Natural killer cell treated with Interleukin-12 subunit alpha and Interleukin-12 subunit beta and Interleukin-15 and Interleukin-18, amount 100 ng/mL, for 72 hours (primary cell): ENCODE measurements around the gene FAM174A. TPM values are rescaled to one million over a fixed set of nuclear protein-coding genes. Genes with fewer than 3 reads are reported as not detected.
"Not testable (repeated sequence)": the region's sequence is repeated elsewhere in the genome, so short reads cannot be mapped to it uniquely, and the experiment has no call there.

Experiments
- ATAC-seq, 2 donors: fragments of 150-1000 bp; cut with Tn5 transposase in 1 of 2; sonication (Bioruptor Pico), chemical (Tn5 transposase) in 1 of 2; 2 replicates each; pipeline ENCODE4 v1.10.0; 2021
- DNase-seq: peaks from one replicate; pipeline ENCODE4 v3.0.0; 2022; ENCODE audit warnings: low spot score
- H3K27ac Mint-ChIP-seq, 2 donors: 1 replicate in 1 of 2; 2 replicates in 1 of 2; pipeline ENCODE4 v1.8.0; 2022; ENCODE audit warnings: mixed read lengths in 2 of 2, mild to moderate bottlenecking in 1 of 2, moderate library complexity in 1 of 2
- H3K27me3 Mint-ChIP-seq, 2 donors: 1 replicate in 1 of 2; 2 replicates in 1 of 2; pipeline ENCODE4 v1.8.0; 2022; ENCODE audit warnings: mixed read lengths in 2 of 2
- H3K36me3 Mint-ChIP-seq: one replicate; pipeline ENCODE4 v1.8.0; 2022; ENCODE audit warnings: mixed read lengths
- H3K4me1 Mint-ChIP-seq, 2 donors: 1 replicate in 1 of 2; 2 replicates in 1 of 2; pipeline ENCODE4 v1.8.0; 2022; ENCODE audit warnings: low read depth in 2 of 2, mixed read lengths in 2 of 2, mild to moderate bottlenecking in 1 of 2
- H3K4me3 Mint-ChIP-seq: one replicate; pipeline ENCODE4 v1.8.0; 2022; ENCODE audit warnings: mixed read lengths
- H3K9me3 Mint-ChIP-seq: 2 replicates; pipeline ENCODE4 v1.8.0; 2022; ENCODE audit warnings: mixed read lengths
- total RNA-seq, 2 donors: library from RNA; stranded (reverse); gene quantifications; one replicate each; pipeline ENCODE4 v1.2.3, GENCODE V29; 2022

The FAM174A gene
- total RNA-seq, 2 donors from 2014 or later, result 13.1 to 13.7 TPM

DNA sequence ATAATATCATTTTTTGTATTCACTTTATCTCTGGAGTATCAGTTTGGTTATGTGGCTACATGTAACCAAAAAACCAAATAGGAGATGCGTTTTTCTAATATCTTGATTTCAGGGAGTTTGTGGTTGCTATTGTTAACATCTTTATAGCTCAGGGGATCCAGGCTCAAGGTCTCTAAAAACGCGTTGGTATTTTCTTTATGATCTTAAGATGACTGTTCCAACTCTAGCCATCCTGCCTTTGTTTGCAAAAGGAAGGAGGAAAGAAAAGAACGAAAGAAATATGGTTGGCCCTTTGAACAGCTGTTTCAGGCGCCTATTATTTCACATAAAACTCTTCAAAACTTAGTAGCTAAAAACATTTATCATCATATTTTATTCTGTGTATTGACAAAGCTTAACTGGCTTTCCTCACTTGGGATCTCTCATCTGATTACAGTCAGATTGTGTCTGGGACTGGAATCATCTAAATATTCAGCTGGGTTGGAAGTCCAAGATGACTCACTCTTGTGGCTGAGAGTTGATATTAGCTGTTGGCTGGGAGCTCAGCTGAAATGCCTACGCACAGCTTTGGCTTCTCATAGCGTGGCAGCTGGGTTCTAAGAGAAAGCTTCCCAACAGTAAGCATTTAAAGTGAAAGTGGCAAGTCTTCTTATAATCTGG is 60.1 kb downstream of the FAM174A start:
- ATAC-seq (no peak), DNase-seq (no peak)
- Mint-ChIP-seq H3K36me3 (no peaks in the 10 kb centered on the region), H3K4me1 (peaks cover 0 to 3% of the 10 kb centered on the region in 2 donors), H3K9me3 (peaks cover 2% of the 10 kb centered on the region), H3K27ac (no peak overlapping the region), H3K4me3 (no peak overlapping the region), H3K27me3 (peaks cover 4 to 5% of the 10 kb centered on the region in 2 donors)

DNA sequence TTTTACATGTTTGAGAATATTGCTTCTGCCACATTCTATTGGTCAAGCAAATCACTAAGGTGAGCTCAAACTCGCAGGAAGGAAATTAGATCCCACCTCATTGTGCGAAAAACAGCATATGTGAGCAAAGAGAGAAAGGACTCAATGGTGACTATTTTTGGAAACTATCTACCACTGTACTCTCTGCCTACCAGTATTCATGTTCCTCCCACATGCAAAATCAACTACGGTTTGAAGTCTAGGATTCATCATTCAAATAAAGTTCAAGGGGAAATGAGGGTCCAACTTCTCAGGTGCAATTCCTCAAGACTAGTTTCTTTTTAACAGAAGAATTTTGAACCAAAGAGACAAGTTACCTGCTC is 60.6 kb downstream of the FAM174A start:
- H3K27me3 Mint-ChIP-seq, result peaks cover 6 to 7% of the 10 kb centered on the region in 2 donors
- H3K4me1 Mint-ChIP-seq, result peaks cover 0 to 3% of the 10 kb centered on the region in 2 donors
- no peaks in the 10 kb centered on the region for H3K36me3 Mint-ChIP-seq
- no peak overlapping the region for H3K27ac Mint-ChIP-seq
- DNase-seq, result no peak
- no peak overlapping the region for H3K4me3 Mint-ChIP-seq
- ATAC-seq, result no peak
- peaks cover 2% of the 10 kb centered on the region for H3K9me3 Mint-ChIP-seq

DNA sequence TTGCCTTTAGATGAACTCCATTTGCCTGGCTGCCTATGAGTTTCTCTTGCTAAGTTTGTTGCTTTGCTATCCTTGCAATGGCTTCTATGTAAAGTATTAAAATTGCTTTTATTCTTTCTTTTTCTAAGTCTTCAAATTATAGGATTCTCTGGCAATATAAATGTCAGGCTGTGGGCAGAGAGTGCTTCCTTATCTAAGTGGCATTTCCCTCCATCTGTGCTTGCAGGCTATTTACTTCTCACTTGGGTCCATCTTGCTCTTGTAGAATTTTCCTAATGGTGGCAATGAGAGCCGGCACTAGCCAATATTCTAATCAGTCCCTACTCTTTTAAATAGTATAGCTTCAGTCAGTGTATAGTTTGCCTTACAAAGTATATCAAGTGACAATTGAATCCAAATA is 63.3 kb downstream of the FAM174A start:
- ATAC-seq (no peak), DNase-seq (no peak)
- H3K4me1 Mint-ChIP-seq, result peaks cover 0 to 3% of the 10 kb centered on the region in 2 donors
- no peaks in the 10 kb centered on the region for H3K36me3 Mint-ChIP-seq
- no peak overlapping the region for H3K27ac Mint-ChIP-seq
- H3K4me3 Mint-ChIP-seq, result no peak overlapping the region
- H3K9me3 Mint-ChIP-seq, result peaks cover 2% of the 10 kb centered on the region
- H3K27me3 Mint-ChIP-seq, result peaks cover 6 to 7% of the 10 kb centered on the region in 2 donors

DNA sequence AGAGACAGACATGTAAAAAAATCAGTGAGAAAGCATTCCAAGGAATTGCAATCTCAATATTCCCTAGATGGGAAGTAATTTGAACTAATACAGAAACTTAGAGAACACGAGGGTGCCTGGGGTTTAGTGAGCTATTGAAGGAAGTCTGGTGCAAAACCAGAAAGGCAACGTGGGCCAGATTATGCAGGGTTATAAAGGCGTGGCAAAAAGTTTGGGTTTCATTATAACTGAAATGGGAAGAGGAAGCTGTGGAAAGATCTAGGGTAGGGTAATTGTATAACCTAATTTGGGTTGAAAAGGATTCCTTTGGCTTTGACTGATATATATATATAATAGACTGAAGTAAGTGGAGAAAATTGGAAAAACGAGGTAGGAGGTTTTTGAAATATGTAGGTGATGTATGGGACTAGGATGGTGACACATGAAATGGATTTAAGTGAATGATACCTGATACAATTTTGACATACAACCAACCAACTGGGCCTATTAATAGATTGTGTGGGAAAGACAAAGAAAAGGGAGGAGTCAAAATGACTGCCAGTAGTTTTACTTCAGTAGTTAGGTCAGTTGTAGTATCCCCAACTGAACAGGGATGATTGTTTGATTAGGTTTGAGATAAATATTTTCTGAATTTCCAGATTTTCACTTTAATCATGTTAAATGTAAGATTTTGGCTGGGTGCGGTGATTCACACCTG is 65.3 kb downstream of the FAM174A start:
- H3K27ac Mint-ChIP-seq, result no peak overlapping the region
- peaks cover 2% of the 10 kb centered on the region for H3K9me3 Mint-ChIP-seq
- no peak overlapping the region for H3K4me3 Mint-ChIP-seq

DNA sequence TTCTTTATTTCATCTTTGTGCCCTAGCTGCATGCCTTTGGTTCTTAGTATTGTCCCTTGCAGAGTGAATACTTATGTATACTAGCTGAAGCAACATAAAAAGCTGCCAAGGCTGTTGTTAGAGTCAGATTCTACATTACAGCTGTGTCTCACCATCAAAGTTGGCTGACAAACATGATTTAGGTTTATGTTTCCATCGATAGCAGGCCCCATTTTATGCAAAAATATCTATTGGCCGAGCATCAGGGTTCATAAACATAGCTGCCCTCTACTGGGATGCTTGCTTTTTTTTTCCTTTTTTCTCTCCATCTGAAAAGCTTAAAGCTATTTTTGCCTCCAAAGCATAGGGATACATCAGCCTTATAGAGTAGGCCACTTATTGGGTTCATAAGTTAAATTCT is 68.0 kb downstream of the FAM174A start:
- H3K36me3 Mint-ChIP-seq, result no peaks in the 10 kb centered on the region
- H3K27me3 Mint-ChIP-seq, result peaks cover 7 to 11% of the 10 kb centered on the region in 2 donors
- ATAC-seq, result no peak
- peaks cover 0 to 3% of the 10 kb centered on the region in 2 donors for H3K4me1 Mint-ChIP-seq
- H3K27ac Mint-ChIP-seq, result no peak overlapping the region
- H3K4me3 Mint-ChIP-seq, result no peak overlapping the region
- peaks cover 2% of the 10 kb centered on the region for H3K9me3 Mint-ChIP-seq
- no peak for DNase-seq

More for the DNA sequence above, 65.3 kb downstream of the FAM174A start:
- H3K4me1 Mint-ChIP-seq, result peaks cover 0 to 3% of the 10 kb centered on the region in 2 donors
- no peak for DNase-seq
- peaks cover 6 to 7% of the 10 kb centered on the region in 2 donors for H3K27me3 Mint-ChIP-seq
- ATAC-seq, result no peak
- H3K36me3 Mint-ChIP-seq, result no peaks in the 10 kb centered on the region

- not testable (repeated sequence) for H3K4me1 Mint-ChIP-seq, H3K27ac Mint-ChIP-seq, DNase-seq, ATAC-seq, H3K4me3 Mint-ChIP-seq, H3K36me3 Mint-ChIP-seq, H3K9me3 Mint-ChIP-seq
- H3K27me3 Mint-ChIP-seq, result peaks cover 7 to 11% of the 10 kb centered on the region in 2 donors
Observed at GRCh38 chr5:100604021-100604420, 68.8 kb downstream of the FAM174A start.

- no peak for ATAC-seq
- no peaks in the 10 kb centered on the region for H3K9me3 Mint-ChIP-seq
- DNase-seq, result no peak
- peaks cover 20 to 39% of the 10 kb centered on the region in 2 donors for H3K27me3 Mint-ChIP-seq
- no peaks in the 10 kb centered on the region for H3K36me3 Mint-ChIP-seq
- H3K4me3 Mint-ChIP-seq, result no peak overlapping the region
- H3K4me1 Mint-ChIP-seq, result no peaks in the 10 kb centered on the region
- no peak overlapping the region for H3K27ac Mint-ChIP-seq
Observed at GRCh38 chr5:100609594-100609993, 74.4 kb downstream of the FAM174A start.

- no peak overlapping the region for H3K27ac Mint-ChIP-seq
- H3K9me3 Mint-ChIP-seq, result no peaks in the 10 kb centered on the region
- H3K4me3 Mint-ChIP-seq, result no peak overlapping the region
- no peaks in the 10 kb centered on the region for H3K4me1 Mint-ChIP-seq
- no peak for DNase-seq
- no peaks in the 10 kb centered on the region for H3K36me3 Mint-ChIP-seq
- peaks cover 18 to 31% of the 10 kb centered on the region in 2 donors for H3K27me3 Mint-ChIP-seq
- ATAC-seq, result no peak
Observed at GRCh38 chr5:100614308-100614707, 79.1 kb downstream of the FAM174A start.

DNA sequence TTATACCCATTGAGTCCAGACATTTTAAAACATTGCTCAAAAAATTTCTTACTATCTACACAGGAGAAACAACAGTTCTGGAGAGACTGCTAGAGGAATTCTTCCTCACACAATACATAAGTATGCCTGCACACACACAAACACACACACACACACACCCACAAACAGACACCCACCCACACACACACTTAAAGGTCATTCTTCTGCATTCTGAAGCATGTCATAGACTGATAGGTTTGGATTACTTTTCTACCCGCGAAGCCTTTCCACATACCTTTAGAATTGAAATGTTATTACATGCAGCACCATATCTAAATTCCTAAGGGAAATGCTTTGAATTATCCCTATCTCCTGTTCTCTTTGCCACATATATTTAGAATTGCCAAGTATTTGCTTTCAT is 80.2 kb downstream of the FAM174A start:
- H3K4me1 Mint-ChIP-seq, result no peaks in the 10 kb centered on the region
- H3K27ac Mint-ChIP-seq, result no peak overlapping the region
- ATAC-seq (no peak), DNase-seq (no peak)
- H3K4me3 Mint-ChIP-seq, result no peak overlapping the region
- no peaks in the 10 kb centered on the region for H3K36me3 Mint-ChIP-seq
- H3K9me3 Mint-ChIP-seq, result no peaks in the 10 kb centered on the region
- H3K27me3 Mint-ChIP-seq, result peaks cover 14 to 20% of the 10 kb centered on the region in 2 donors

DNA sequence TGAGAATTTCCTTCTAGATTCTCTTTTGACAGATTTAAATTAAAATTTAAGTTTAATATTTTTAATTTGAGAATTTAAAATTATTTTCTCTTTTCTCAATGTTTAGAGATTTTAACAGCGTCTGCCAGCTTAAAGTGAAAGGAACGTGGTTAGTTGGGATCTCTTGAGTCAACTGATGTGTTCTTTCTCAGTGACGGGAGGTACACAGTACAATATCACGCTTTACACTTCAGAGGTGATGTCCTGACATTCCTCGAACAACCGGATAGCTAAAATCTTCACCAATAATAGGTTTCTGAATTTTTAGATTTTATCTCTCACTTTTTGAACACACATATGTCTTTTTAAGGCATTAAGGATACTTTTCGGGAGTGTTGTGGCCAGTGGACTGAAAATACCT is 81.1 kb downstream of the FAM174A start:
- H3K36me3 Mint-ChIP-seq, result no peaks in the 10 kb centered on the region
- H3K4me3 Mint-ChIP-seq, result no peak overlapping the region
- ATAC-seq (no peak), DNase-seq (no peak)
- no peaks in the 10 kb centered on the region for H3K4me1 Mint-ChIP-seq
- peaks cover 9 to 11% of the 10 kb centered on the region in 2 donors for H3K27me3 Mint-ChIP-seq
- no peaks in the 10 kb centered on the region for H3K9me3 Mint-ChIP-seq
- H3K27ac Mint-ChIP-seq, result no peak overlapping the region

- Mint-ChIP-seq H3K27ac (no peak overlapping the region), H3K9me3 (no peaks in the 10 kb centered on the region), H3K36me3 (no peaks in the 10 kb centered on the region), H3K27me3 (peaks cover 5 to 6% of the 10 kb centered on the region in 2 donors), H3K4me1 (no peaks in the 10 kb centered on the region), H3K4me3 (no peak overlapping the region)
- no peak for DNase-seq
- no peak for ATAC-seq
Observed at GRCh38 chr5:100616981-100617380, 81.8 kb downstream of the FAM174A start.

- H3K4me1 Mint-ChIP-seq, result peaks cover 0 to 4% of the 10 kb centered on the region in 2 donors
- no peak for ATAC-seq
- H3K36me3 Mint-ChIP-seq, result no peaks in the 10 kb centered on the region
- DNase-seq, result no peak
- no peak overlapping the region for H3K4me3 Mint-ChIP-seq
- peaks cover 0 to 10% of the 10 kb centered on the region in 2 donors for H3K27me3 Mint-ChIP-seq
- no peak overlapping the region for H3K27ac Mint-ChIP-seq
- H3K9me3 Mint-ChIP-seq, result no peaks in the 10 kb centered on the region
Observed at GRCh38 chr5:100623719-100624118, 88.5 kb downstream of the FAM174A start.

- ATAC-seq (no peak), DNase-seq (no peak)
- no peaks in the 10 kb centered on the region for H3K36me3 Mint-ChIP-seq
- H3K9me3 Mint-ChIP-seq, result no peaks in the 10 kb centered on the region
- H3K27me3 Mint-ChIP-seq, result peaks cover 0 to 7% of the 10 kb centered on the region in 2 donors
- no peaks in the 10 kb centered on the region for H3K4me1 Mint-ChIP-seq
- H3K27ac Mint-ChIP-seq, result no peak overlapping the region
- no peak overlapping the region for H3K4me3 Mint-ChIP-seq
Observed at GRCh38 chr5:100634937-100635534, 99.9 kb downstream of the FAM174A start.
